GM21576 (cell line): ENCODE results near the gene SLC7A8.
A peak's percentile ranks its signal among the peaks of the same experiment; 100 is the strongest.

Experiments used
- ATAC-seq: cut with Tn5 transposase; IDR thresholded peaks from one replicate; pipeline ENCODE4 v1.9.1; 2021; ENCODE audit warnings: mild to moderate bottlenecking, moderate library complexity; ENCODE audit not compliant: unreplicated experiment

Gene SLC7A8

DNA sequence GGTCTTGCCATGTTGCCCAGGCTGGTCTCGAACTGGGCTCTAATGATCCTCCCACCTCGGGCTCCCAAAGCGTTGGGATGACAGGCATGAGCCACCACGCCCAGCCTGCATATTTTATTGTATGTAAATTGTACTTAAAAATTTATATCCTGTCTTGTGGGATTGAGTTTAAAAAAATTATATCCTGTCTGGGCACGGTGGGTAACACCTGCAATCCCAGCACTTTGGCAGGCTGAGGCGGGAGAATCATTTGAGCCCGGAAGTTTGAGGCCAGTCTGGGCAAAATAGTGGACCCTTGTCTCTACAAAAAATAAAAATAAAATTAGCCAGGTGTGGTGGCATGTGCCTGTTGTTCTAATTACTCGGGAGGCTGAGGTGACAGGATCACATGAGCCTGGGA is 50.5 kb downstream of the SLC7A8 start:
- ATAC-seq = no peak

DNA sequence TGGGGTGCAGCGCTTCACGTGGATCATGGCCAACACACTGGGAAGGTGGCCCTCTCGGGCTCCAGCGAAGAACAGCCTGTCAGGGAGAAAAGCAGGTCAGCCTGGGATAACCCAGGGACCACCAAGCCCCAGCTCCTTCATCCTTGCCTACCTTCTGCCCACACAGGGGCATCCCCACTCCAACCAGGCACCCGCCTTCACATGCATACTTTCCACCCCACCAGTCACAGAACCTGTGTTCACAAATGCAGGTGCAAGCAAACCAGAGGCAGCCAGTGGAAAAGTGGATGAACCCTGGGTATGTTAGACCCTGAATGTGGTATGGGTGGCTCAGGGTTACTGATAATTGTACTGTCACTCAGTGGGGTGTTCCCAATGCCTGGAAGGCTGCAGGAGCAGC is 52.0 kb downstream of the SLC7A8 start:
- no peak for ATAC-seq

- ATAC-seq = no peak
Observed at GRCh38 chr14:23130871-23131270, 52.6 kb downstream of the SLC7A8 start.

- no peak for ATAC-seq
Observed at GRCh38 chr14:23129759-23130316, 53.6 kb downstream of the SLC7A8 start.

- ATAC-seq = no peak
Observed at GRCh38 chr14:23128969-23129758, 54.3 kb downstream of the SLC7A8 start.

DNA sequence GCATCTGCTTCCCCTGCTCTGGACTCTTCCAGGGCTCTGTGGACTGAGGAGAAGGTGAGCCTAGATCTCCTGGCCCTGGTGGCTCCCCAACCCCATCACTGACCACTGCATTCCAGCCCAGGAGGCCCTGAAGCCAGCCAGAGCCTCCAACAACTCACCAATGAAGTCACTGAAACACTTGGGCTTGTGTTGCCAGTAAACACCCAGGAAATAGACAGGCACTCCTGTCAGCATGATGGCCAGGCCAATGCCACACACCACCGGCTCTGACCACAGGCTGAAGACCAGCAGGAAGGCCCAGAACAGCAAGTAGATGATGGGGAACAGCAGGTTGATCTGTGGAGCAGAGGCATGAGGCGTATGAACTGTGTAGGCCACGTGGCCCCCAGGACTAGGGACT is 55.6 kb downstream of the SLC7A8 start:
- ATAC-seq = no peak

GRCh38 chr14:23126548-23127278 is 56.7 kb downstream of the SLC7A8 start:
- no peak for ATAC-seq

DNA sequence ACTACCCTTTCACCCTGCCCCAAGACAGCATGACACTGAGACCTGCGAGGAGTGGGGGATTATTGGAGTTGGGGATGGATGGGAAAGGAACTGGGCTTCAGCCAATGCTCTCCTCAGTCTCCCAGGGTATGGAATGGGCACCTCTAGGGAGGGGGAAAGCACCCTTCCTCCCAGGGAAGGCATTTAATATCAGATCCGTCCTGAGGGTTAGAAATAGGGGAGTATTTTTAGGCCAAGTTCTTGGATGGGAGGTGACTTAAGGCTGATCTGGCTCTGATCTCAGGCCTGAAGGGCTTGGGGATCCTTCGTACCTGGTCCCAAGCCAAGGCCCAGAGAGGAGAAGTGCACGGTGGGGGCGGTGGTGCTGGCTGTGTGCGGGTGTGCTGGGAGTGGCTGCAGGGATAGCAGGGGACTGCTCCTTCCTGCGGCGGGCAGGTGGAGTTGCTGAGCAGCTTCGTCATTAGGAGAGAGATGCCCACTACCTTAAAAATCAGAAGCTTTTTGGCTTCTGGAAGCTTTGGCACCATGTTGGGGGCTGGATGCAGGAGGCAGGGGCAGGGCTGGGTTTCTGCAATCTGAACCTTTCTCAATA is 57.4 kb downstream of the SLC7A8 start:
- ATAC-seq = no peak

DNA sequence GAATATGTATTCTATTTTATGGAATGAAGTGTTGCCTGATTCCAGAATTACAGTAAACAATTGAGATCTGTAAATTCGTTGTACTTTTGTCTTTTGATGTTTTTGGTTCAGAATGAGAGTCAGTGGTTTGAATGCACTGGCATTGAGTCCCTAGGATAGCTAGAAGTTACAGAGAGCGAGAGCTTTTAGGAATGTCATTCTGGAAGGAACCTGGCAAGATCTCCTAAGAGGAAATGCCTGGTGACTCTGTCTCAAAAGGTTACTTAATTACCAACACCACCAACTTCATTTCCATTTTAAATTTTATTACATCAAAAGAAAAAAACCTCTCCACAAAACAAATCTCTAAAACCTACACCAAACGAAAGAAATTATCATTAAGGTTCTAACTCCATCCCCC is 58.4 kb downstream of the SLC7A8 start:
- no peak for ATAC-seq

- no peak for ATAC-seq
Observed at GRCh38 chr14:23124337-23124954, 59.0 kb downstream of the SLC7A8 start.

DNA sequence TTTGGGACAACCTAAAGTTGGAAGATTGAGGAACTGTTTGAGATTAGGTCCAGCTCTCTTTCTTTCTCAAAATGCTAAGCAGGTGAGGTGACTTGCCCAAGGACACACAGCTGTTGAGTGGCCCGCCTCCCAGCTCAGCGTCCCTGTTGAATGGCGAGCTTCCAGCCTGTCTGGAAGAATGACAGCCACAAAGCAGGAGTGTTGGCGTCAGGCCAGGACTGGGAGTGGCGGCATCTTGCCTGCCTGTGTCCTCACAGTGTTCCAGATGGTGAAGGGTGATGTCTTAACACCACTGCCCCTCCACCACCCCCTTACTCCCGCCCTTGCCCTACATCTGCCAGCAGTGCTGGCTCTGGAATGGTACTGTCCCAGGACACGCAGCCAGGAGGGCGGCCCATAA is 60.0 kb downstream of the SLC7A8 start:
- no peak for ATAC-seq

DNA sequence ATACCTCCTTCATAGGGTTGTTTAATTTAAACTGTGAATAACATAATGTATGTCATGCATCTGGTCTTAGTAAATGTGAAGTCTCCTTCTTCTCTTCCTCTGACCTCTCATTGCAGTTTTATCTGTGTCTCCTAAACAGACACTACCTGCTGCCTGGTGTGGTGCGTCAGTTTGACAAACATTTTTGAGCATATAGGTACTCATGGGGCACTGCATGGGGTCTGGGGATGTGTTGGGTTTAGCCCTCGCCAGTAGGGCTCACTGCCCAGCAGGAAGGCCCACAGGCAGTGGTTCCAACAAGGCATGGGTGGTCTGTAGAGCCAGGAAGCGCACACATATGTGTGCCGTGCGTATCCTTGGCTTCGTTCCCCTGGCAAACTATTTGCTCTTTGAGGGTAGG is 61.4 kb downstream of the SLC7A8 start:
- ATAC-seq = no peak

DNA sequence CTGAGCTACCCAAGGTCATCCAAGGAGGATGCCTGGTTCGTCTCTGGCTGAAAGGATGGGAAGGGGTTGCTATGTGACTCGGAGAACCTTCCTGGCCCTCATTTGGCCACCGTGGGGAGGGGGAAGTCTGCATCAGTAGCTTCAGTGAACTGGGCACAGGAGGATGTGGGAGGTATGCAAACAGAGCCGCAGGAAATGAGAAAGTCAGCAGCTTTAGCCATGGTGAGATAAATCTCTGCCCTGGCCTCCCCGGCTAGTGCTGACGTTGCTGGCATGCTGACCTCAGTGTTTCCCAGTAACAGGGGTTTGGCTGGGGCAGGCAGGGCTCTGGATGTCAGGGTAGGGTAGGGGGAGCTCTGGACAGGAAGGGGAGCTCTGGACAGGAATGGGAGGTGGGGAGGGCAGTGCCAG is 62.1 kb downstream of the SLC7A8 start:
- ATAC-seq = peak; percentile 45

DNA sequence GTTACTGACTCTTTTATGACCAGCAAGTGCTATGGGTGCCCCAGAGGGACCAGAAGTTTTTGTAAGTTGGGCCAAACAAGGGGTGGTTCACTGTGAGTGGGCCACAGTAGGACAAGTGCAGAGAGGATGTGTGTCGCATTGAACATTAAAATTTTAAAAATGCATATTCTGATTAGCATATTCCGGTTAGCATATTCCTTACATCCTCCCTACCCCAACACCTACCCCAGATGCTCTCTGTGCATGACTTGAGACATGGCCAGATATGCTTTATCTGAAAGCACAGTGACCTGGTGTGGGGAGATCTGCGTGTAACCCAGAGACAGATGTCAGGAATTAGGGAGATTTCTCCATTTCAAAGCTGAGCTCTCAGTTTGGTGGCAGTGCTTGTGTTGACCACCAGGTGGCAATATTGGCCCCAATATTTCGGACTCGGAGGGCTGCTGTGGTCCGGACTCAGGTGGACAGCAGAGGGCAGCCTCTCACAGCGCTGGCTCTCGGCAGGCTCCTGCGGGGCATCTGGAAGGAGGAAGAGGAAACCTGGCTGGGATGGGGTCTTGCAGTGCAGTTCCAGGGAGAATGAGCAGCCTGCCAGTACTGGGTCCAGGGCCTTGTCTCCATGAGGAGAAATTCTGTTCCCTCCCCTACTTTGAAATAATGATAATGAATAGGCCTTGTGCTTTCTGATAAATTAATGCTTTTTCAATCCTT is 62.8 kb downstream of the SLC7A8 start:
- peak; percentile 71 for ATAC-seq

GRCh38 chr14:23119363-23120327 is 63.8 kb downstream of the SLC7A8 start:
- ATAC-seq = no peak

GRCh38 chr14:23118506-23119362 is 64.7 kb downstream of the SLC7A8 start, which contains the start of gene CEBPE:
CEBPE (minus strand) TSS chr14:23119255; CDS start chr14:23119091, 164 bp downstream.
- no peak for ATAC-seq

GRCh38 chr14:23117371-23118020 is 66.0 kb downstream of the SLC7A8 start:
- no peak for ATAC-seq

DNA sequence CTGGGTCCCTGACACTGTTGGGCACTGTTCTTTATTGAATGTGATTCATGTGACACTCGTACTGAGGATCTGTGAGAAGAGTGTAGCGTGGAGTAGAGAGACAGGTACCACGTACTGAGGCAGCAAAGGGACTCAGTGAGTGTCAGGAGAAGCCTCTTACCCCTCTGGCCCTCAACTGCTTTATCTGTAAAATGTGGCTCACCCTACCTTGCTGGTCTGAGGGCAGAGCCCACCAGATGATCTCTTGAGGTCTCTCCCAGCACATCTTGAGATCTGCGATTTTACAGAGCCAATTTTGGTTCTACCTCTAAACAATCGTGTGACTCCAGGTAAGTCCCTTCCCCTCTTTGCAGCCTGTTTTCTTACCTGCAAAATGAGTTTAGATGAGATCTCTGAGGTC is 67.5 kb downstream of the SLC7A8 start:
- no peak for ATAC-seq
